ENCODE data around the gene EBLN1.

Gene EBLN1

GRCh38 chr10:22250897-22251660, 33.3 kb upstream of the EBLN1 start:
- 10 to 11% methylated on average over 11 to 13 of the region's 13 CpGs for WGBS, 2 experiments
- H3K27me3 ChIP-seq (ENCODE audit: control insufficient read depth, insufficient read depth, low read length, poor library complexity, severe bottlenecking), result peaks cover 63% of the 10 kb centered on the region
- H3K4me3 ChIP-seq (ENCODE audit: insufficient read depth, low read depth, low read length), result peak overlapping the region; percentile 54

GRCh38 chr10:22247636-22248035, 29.8 kb upstream of the EBLN1 start:
- 84 to 85% methylated on average over 2 of the region's 2 CpGs for WGBS, 2 experiments
- Histone ChIP-seq H3K9me3 (ENCODE audit: control insufficient read depth, low read length) (no peaks in the 10 kb centered on the region), H3K36me3 (ENCODE audit: control insufficient read depth, insufficient read depth, low read length) (no peaks in the 10 kb centered on the region), H3K27ac (ENCODE audit: insufficient read depth, low read depth, low read length, poor library complexity, severe bottlenecking) (no peak overlapping the region), H3K27me3 (ENCODE audit: control insufficient read depth, insufficient read depth, low read length, poor library complexity, severe bottlenecking) (peaks cover 29% of the 10 kb centered on the region), H3K4me1 (ENCODE audit: control insufficient read depth, insufficient read depth, low read length) (no peaks in the 10 kb centered on the region), H3K4me3 (ENCODE audit: insufficient read depth, low read depth, low read length) (no peak overlapping the region)

More at GRCh38 chr10:22250897-22251660, 33.3 kb upstream of the EBLN1 start:
- Histone ChIP-seq H3K27ac (ENCODE audit: insufficient read depth, low read depth, low read length, poor library complexity, severe bottlenecking) (no peak overlapping the region), H3K9me3 (ENCODE audit: control insufficient read depth, low read length) (no peaks in the 10 kb centered on the region), H3K36me3 (ENCODE audit: control insufficient read depth, insufficient read depth, low read length) (no peaks in the 10 kb centered on the region), H3K4me1 (ENCODE audit: control insufficient read depth, insufficient read depth, low read length) (no peaks in the 10 kb centered on the region)

GRCh38 chr10:22246680-22247391, 29.0 kb upstream of the EBLN1 start:
- no peaks in the 10 kb centered on the region for H3K36me3 ChIP-seq (ENCODE audit: control insufficient read depth, insufficient read depth, low read length)
- WGBS, 2 experiments, result 90 to 99% methylated on average over 3 of the region's 3 CpGs

GRCh38 chr10:22245567-22245966, 27.8 kb upstream of the EBLN1 start:
- H3K4me1 ChIP-seq (ENCODE audit: control insufficient read depth, insufficient read depth, low read length), result no peaks in the 10 kb centered on the region
- WGBS, 2 experiments, result 84% methylated on average over 2 of the region's 2 CpGs
- peaks cover 8% of the 10 kb centered on the region for H3K27me3 ChIP-seq (ENCODE audit: control insufficient read depth, insufficient read depth, low read length, poor library complexity, severe bottlenecking)
- no peak overlapping the region for H3K4me3 ChIP-seq (ENCODE audit: insufficient read depth, low read depth, low read length)
- H3K27ac ChIP-seq (ENCODE audit: insufficient read depth, low read depth, low read length, poor library complexity, severe bottlenecking), result no peak overlapping the region
- no peaks in the 10 kb centered on the region for H3K9me3 ChIP-seq (ENCODE audit: control insufficient read depth, low read length)
- no peaks in the 10 kb centered on the region for H3K36me3 ChIP-seq (ENCODE audit: control insufficient read depth, insufficient read depth, low read length)

More at GRCh38 chr10:22246680-22247391, 29.0 kb upstream of the EBLN1 start:
- no peak overlapping the region for H3K27ac ChIP-seq (ENCODE audit: insufficient read depth, low read depth, low read length, poor library complexity, severe bottlenecking)
- no peaks in the 10 kb centered on the region for H3K4me1 ChIP-seq (ENCODE audit: control insufficient read depth, insufficient read depth, low read length)
- H3K4me3 ChIP-seq (ENCODE audit: insufficient read depth, low read depth, low read length), result no peak overlapping the region
- peaks cover 21% of the 10 kb centered on the region for H3K27me3 ChIP-seq (ENCODE audit: control insufficient read depth, insufficient read depth, low read length, poor library complexity, severe bottlenecking)
- H3K9me3 ChIP-seq (ENCODE audit: control insufficient read depth, low read length), result no peaks in the 10 kb centered on the region

GRCh38 chr10:22244855-22245254, 27.0 kb upstream of the EBLN1 start:
- no peaks in the 10 kb centered on the region for H3K36me3 ChIP-seq (ENCODE audit: control insufficient read depth, insufficient read depth, low read length)
- H3K4me3 ChIP-seq (ENCODE audit: insufficient read depth, low read depth, low read length), result no peak overlapping the region
- no peak overlapping the region for H3K27ac ChIP-seq (ENCODE audit: insufficient read depth, low read depth, low read length, poor library complexity, severe bottlenecking)
- H3K4me1 ChIP-seq (ENCODE audit: control insufficient read depth, insufficient read depth, low read length), result no peaks in the 10 kb centered on the region
- 91 to 96% methylated on average over 2 to 3 of the region's 3 CpGs for WGBS, 2 experiments
- peaks cover under 1% of the 10 kb centered on the region for H3K27me3 ChIP-seq (ENCODE audit: control insufficient read depth, insufficient read depth, low read length, poor library complexity, severe bottlenecking)
- no peaks in the 10 kb centered on the region for H3K9me3 ChIP-seq (ENCODE audit: control insufficient read depth, low read length)

- Histone ChIP-seq H3K27ac (ENCODE audit: insufficient read depth, low read depth, low read length, poor library complexity, severe bottlenecking) (no peak overlapping the region), H3K36me3 (ENCODE audit: control insufficient read depth, insufficient read depth, low read length) (no peaks in the 10 kb centered on the region), H3K9me3 (ENCODE audit: control insufficient read depth, low read length) (no peaks in the 10 kb centered on the region), H3K27me3 (ENCODE audit: control insufficient read depth, insufficient read depth, low read length, poor library complexity, severe bottlenecking) (no peaks in the 10 kb centered on the region), H3K4me3 (ENCODE audit: insufficient read depth, low read depth, low read length) (no peak overlapping the region), H3K4me1 (ENCODE audit: control insufficient read depth, insufficient read depth, low read length) (no peaks in the 10 kb centered on the region)
- WGBS, 2 experiments, result 78 to 79% methylated on average over 4 of the region's 4 CpGs
These were observed 26.2 kb upstream of the EBLN1 start for GRCh38 chr10:22244001-22244400.

GRCh38 chr10:22243321-22243720, 25.5 kb upstream of the EBLN1 start:
- Histone ChIP-seq H3K4me3 (ENCODE audit: insufficient read depth, low read depth, low read length) (no peak overlapping the region), H3K4me1 (ENCODE audit: control insufficient read depth, insufficient read depth, low read length) (no peaks in the 10 kb centered on the region), H3K27ac (ENCODE audit: insufficient read depth, low read depth, low read length, poor library complexity, severe bottlenecking) (no peak overlapping the region), H3K36me3 (ENCODE audit: control insufficient read depth, insufficient read depth, low read length) (no peaks in the 10 kb centered on the region), H3K9me3 (ENCODE audit: control insufficient read depth, low read length) (no peaks in the 10 kb centered on the region), H3K27me3 (ENCODE audit: control insufficient read depth, insufficient read depth, low read length, poor library complexity, severe bottlenecking) (no peaks in the 10 kb centered on the region)
- 95 to 99% methylated on average over 4 of the region's 4 CpGs for WGBS, 2 experiments

- H3K4me1 ChIP-seq (ENCODE audit: control insufficient read depth, insufficient read depth, low read length), result no peaks in the 10 kb centered on the region
- no peaks in the 10 kb centered on the region for H3K36me3 ChIP-seq (ENCODE audit: control insufficient read depth, insufficient read depth, low read length)
- WGBS, 2 experiments, result no CpG with 5 or more reads among the region's 1 CpG
- H3K4me3 ChIP-seq (ENCODE audit: insufficient read depth, low read depth, low read length), result no peak overlapping the region
- no peaks in the 10 kb centered on the region for H3K9me3 ChIP-seq (ENCODE audit: control insufficient read depth, low read length)
- H3K27me3 ChIP-seq (ENCODE audit: control insufficient read depth, insufficient read depth, low read length, poor library complexity, severe bottlenecking), result no peaks in the 10 kb centered on the region
- no peak overlapping the region for H3K27ac ChIP-seq (ENCODE audit: insufficient read depth, low read depth, low read length, poor library complexity, severe bottlenecking)
These were observed 13.4 kb upstream of the EBLN1 start for GRCh38 chr10:22231260-22231659.

GRCh38 chr10:22230158-22230833, 12.5 kb upstream of the EBLN1 start:
- Histone ChIP-seq H3K27me3 (ENCODE audit: control insufficient read depth, insufficient read depth, low read length, poor library complexity, severe bottlenecking) (no peaks in the 10 kb centered on the region), H3K9me3 (ENCODE audit: control insufficient read depth, low read length) (no peaks in the 10 kb centered on the region), H3K36me3 (ENCODE audit: control insufficient read depth, insufficient read depth, low read length) (no peaks in the 10 kb centered on the region), H3K4me3 (ENCODE audit: insufficient read depth, low read depth, low read length) (peak overlapping the region; percentile 74), H3K4me1 (ENCODE audit: control insufficient read depth, insufficient read depth, low read length) (no peaks in the 10 kb centered on the region), H3K27ac (ENCODE audit: insufficient read depth, low read depth, low read length, poor library complexity, severe bottlenecking) (no peak overlapping the region)
- WGBS, 2 experiments, result 1 to 2% methylated on average over 18 to 20 of the region's 20 CpGs

GRCh38 chr10:22229802-22230157, 12.0 kb upstream of the EBLN1 start:
- no peaks in the 10 kb centered on the region for H3K4me1 ChIP-seq (ENCODE audit: control insufficient read depth, insufficient read depth, low read length)
- no peaks in the 10 kb centered on the region for H3K36me3 ChIP-seq (ENCODE audit: control insufficient read depth, insufficient read depth, low read length)

More at GRCh38 chr10:22229802-22230157, 12.0 kb upstream of the EBLN1 start:
- WGBS, 2 experiments, result 5% methylated on average over 5 of the region's 6 CpGs; no CpG with 5 or more reads in 1 of the 2 experiments
- Histone ChIP-seq H3K27ac (ENCODE audit: insufficient read depth, low read depth, low read length, poor library complexity, severe bottlenecking) (no peak overlapping the region), H3K4me3 (ENCODE audit: insufficient read depth, low read depth, low read length) (peak overlapping the region; percentile 74), H3K27me3 (ENCODE audit: control insufficient read depth, insufficient read depth, low read length, poor library complexity, severe bottlenecking) (no peaks in the 10 kb centered on the region), H3K9me3 (ENCODE audit: control insufficient read depth, low read length) (no peaks in the 10 kb centered on the region)

Data from ectodermal cell (in vitro differentiated cells).